HEK293 (cell line): ENCODE measurements around the gene DHRS2.

Source experiments
- CTCF ChIA-PET: fragments of 350-600 bp; formaldehyde crosslinking; extraction: SDS; loops from one replicate; lab custom pipeline; 2021; ENCODE audit warnings: antibody characterized with exemption; lab: Yijun Ruan, JAX
- POLR2A ChIA-PET: fragments of 300-600 bp; formaldehyde crosslinking; extraction: SDS; loops from one replicate; lab custom pipeline; 2020; ENCODE audit warnings: antibody characterized with exemption, inconsistent platforms; lab: Yijun Ruan, JAX
- H3K27ac ChIP-seq: fragments of 200-500 bp; sonication (Bioruptor generic); 2 replicates; pipeline ENCODE4 v1.5.1; 2014; ENCODE audit warnings: low read depth, low read length, control low read depth, inconsistent platforms; ENCODE audit errors: extremely low read depth
- H3K36me3 ChIP-seq, 2 experiments: fragments of 200-500 bp in 1 of 2; sonication (Bioruptor generic) in 1 of 2; 1 replicate in 1 of 2; 2 replicates in 1 of 2; pipeline ENCODE4 v1.5.1; 2014 to 2017; ENCODE audit warnings: inconsistent platforms in 2 of 2, low read length in 2 of 2; ENCODE audit not compliant: control insufficient read depth in 2 of 2, insufficient read depth in 1 of 2
- H3K4me1 ChIP-seq: fragments of 200-500 bp; sonication (Bioruptor generic); 2 replicates; pipeline ENCODE4 v1.5.1; 2014; ENCODE audit warnings: mild to moderate bottlenecking, low read length, inconsistent platforms; ENCODE audit not compliant: control insufficient read depth, insufficient read depth
- H3K4me3 ChIP-seq: 2 replicates; pipeline ENCODE4 v1.5.1; 2011; ENCODE audit warnings: low read depth, mild to moderate bottlenecking, control low read depth, low read length, moderate library complexity
- H3K9me3 ChIP-seq: fragments of 200-500 bp; sonication (Bioruptor generic); 2 replicates; pipeline ENCODE4 v1.5.1; 2014; ENCODE audit warnings: low read depth, low read length, inconsistent platforms; ENCODE audit not compliant: control insufficient read depth, insufficient read depth
- KLF16 ChIP-seq: fragments of 450-650 bp; formaldehyde crosslinking; IDR thresholded peaks from 2 replicates; pipeline ENCODE4 v1.5.1; 2017; ENCODE audit warnings: missing biosample characterization, missing genetic modification characterization
- SP7 ChIP-seq: fragments of 450-650 bp; formaldehyde crosslinking; IDR thresholded peaks from 2 replicates; pipeline ENCODE4 v1.5.1; 2016; ENCODE audit warnings: missing biosample characterization, missing genetic modification characterization
- ZBTB17 ChIP-seq: fragments of 450-650 bp; formaldehyde crosslinking; IDR thresholded peaks from 2 replicates; pipeline ENCODE4 v1.5.1; 2016; ENCODE audit warnings: missing biosample characterization, missing genetic modification characterization
- ZBTB48 ChIP-seq: fragments of 450-650 bp; formaldehyde crosslinking; IDR thresholded peaks from 2 replicates; pipeline ENCODE4 v1.5.1; 2016; ENCODE audit warnings: missing biosample characterization, missing genetic modification characterization
- ZBTB7A ChIP-seq: fragments of 450-650 bp; formaldehyde crosslinking; IDR thresholded peaks from 2 replicates; pipeline ENCODE4 v1.5.1; 2016; ENCODE audit warnings: low read depth, missing biosample characterization, missing genetic modification characterization
- ZFP37 ChIP-seq: fragments of 450-650 bp; formaldehyde crosslinking; IDR thresholded peaks from 2 replicates; pipeline ENCODE4 v1.5.1; 2016; ENCODE audit warnings: missing biosample characterization, missing genetic modification characterization
- ZNF10 ChIP-seq: fragments of 450-650 bp; formaldehyde crosslinking; IDR thresholded peaks from 2 replicates; pipeline ENCODE4 v1.5.1; 2017; ENCODE audit warnings: missing biosample characterization, missing genetic modification characterization
- ZNF112 ChIP-seq: fragments of 450-650 bp; formaldehyde crosslinking; IDR thresholded peaks from 2 replicates; pipeline ENCODE4 v1.5.0; 2017; ENCODE audit warnings: missing biosample characterization, missing genetic modification characterization
- ZNF138 ChIP-seq: fragments of 450-650 bp; formaldehyde crosslinking; IDR thresholded peaks from 2 replicates; pipeline ENCODE4 v1.5.1; 2016; ENCODE audit warnings: missing biosample characterization, missing genetic modification characterization, borderline replicate concordance
- ZNF184 ChIP-seq: fragments of 450-650 bp; IDR thresholded peaks from 2 replicates; pipeline ENCODE4 v1.5.1; 2018; ENCODE audit warnings: missing biosample characterization, mild to moderate bottlenecking, missing genetic modification characterization
- ZNF292 ChIP-seq: fragments of 450-650 bp; formaldehyde crosslinking; IDR thresholded peaks from 2 replicates; pipeline ENCODE4 v1.5.1; 2016; ENCODE audit warnings: low read depth, missing biosample characterization, missing genetic modification characterization, borderline replicate concordance
- ZNF302 ChIP-seq: fragments of 450-650 bp; formaldehyde crosslinking; IDR thresholded peaks from 2 replicates; pipeline ENCODE4 v1.5.1; 2016; ENCODE audit warnings: missing biosample characterization, missing genetic modification characterization, low read depth
- ZNF514 ChIP-seq: fragments of 450-650 bp; formaldehyde crosslinking; IDR thresholded peaks from 2 replicates; pipeline ENCODE4 v1.5.1; 2016; ENCODE audit warnings: missing biosample characterization, missing genetic modification characterization
- ZNF548 ChIP-seq: fragments of 450-650 bp; formaldehyde crosslinking; IDR thresholded peaks from 2 replicates; pipeline ENCODE4 v1.5.1; 2016; ENCODE audit warnings: missing biosample characterization, missing genetic modification characterization
- ZNF600 ChIP-seq: fragments of 450-650 bp; formaldehyde crosslinking; IDR thresholded peaks from 2 replicates; pipeline ENCODE4 v1.5.1; 2016; ENCODE audit warnings: missing biosample characterization, missing genetic modification characterization
- ZNF621 ChIP-seq: fragments of 450-650 bp; formaldehyde crosslinking; IDR thresholded peaks from 2 replicates; pipeline ENCODE4 v1.5.1; 2017; ENCODE audit warnings: missing biosample characterization, missing genetic modification characterization
- ZNF624 ChIP-seq: fragments of 450-650 bp; formaldehyde crosslinking; IDR thresholded peaks from 2 replicates; pipeline ENCODE4 v1.5.1; 2017; ENCODE audit warnings: missing biosample characterization, missing genetic modification characterization
- ZNF629 ChIP-seq: fragments of 450-650 bp; formaldehyde crosslinking; IDR thresholded peaks from 2 replicates; pipeline ENCODE4 v1.5.1; 2017; ENCODE audit warnings: missing biosample characterization, missing genetic modification characterization
- ZNF658 ChIP-seq: fragments of 450-650 bp; formaldehyde crosslinking; IDR thresholded peaks from 2 replicates; pipeline ENCODE4; 2016; ENCODE audit warnings: missing biosample characterization, missing genetic modification characterization
- ZNF670 ChIP-seq: fragments of 450-650 bp; formaldehyde crosslinking; IDR thresholded peaks from 2 replicates; pipeline ENCODE4 v1.5.1; 2016; ENCODE audit warnings: missing biosample characterization, missing genetic modification characterization, low read depth
- ZSCAN30 ChIP-seq: fragments of 450-650 bp; IDR thresholded peaks from 2 replicates; pipeline ENCODE4 v1.5.1; 2018; ENCODE audit warnings: missing biosample characterization, mild to moderate bottlenecking, missing genetic modification characterization, moderate library complexity
- TF ChIP-seq, protein P1 (sequence below): fragments of 450-650 bp; formaldehyde crosslinking; IDR thresholded peaks from 2 replicates; pipeline ENCODE4 v1.5.1; 2017; ENCODE audit warnings: missing biosample characterization, missing genetic modification characterization
- TF ChIP-seq, protein P2 (sequence below): fragments of 450-650 bp; formaldehyde crosslinking; IDR thresholded peaks from 2 replicates; pipeline ENCODE4 v1.5.1; 2016; ENCODE audit warnings: missing biosample characterization, missing genetic modification characterization, low read depth
- TF ChIP-seq, protein P3 (sequence below): fragments of 450-650 bp; IDR thresholded peaks from 2 replicates; pipeline ENCODE4 v1.5.1; 2018; ENCODE audit warnings: missing biosample characterization, mild to moderate bottlenecking, missing genetic modification characterization

DHRS2 gene

DNA sequence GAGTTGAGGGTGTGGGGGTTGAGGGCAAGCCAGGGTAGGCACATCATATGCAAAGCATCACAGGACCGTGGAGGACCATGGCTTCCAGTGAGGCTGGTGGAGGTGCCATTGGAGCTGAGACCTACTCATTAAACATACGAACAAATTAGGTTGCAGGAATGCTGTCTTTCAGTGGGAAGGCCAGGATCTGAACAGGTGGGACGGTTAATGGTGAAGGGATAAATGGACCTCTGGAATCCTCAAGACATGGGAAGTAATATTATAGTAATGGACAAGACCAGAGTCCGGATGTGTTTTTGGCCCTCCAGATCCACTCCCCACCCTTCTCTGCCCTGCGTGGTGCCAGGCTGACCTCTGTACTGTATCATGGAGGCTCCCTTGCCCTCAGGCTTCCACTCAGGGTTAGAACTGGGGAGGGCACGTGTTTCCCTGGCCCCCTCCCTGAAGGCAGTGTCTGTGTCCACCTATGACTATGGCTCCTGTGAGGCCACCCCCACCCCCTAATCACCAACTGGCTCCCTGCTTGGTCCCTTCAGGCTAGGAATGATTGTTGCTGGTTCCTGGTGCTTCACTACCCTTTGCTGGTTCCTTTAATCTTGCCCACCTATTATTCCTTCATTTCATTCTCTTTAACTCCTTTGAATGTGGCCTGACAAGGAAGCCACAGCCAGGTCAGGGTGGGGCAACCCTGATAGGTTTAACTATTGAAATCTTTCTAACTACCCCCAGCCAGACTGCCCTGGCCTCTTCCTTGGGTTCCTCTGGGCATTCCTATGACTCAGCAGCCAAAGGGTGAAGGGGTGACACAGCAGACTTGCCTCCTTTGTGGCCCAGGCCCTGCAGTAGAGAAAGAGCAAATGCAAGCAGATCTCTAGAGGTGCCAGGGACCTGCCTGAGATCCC is 10.7 kb downstream of the DHRS2 start:
- peaks cover 4% of the 10 kb centered on the region; the same call in 1 of the 2 replicates for H3K4me1 ChIP-seq
- TF ChIP-seq, protein P1, sequence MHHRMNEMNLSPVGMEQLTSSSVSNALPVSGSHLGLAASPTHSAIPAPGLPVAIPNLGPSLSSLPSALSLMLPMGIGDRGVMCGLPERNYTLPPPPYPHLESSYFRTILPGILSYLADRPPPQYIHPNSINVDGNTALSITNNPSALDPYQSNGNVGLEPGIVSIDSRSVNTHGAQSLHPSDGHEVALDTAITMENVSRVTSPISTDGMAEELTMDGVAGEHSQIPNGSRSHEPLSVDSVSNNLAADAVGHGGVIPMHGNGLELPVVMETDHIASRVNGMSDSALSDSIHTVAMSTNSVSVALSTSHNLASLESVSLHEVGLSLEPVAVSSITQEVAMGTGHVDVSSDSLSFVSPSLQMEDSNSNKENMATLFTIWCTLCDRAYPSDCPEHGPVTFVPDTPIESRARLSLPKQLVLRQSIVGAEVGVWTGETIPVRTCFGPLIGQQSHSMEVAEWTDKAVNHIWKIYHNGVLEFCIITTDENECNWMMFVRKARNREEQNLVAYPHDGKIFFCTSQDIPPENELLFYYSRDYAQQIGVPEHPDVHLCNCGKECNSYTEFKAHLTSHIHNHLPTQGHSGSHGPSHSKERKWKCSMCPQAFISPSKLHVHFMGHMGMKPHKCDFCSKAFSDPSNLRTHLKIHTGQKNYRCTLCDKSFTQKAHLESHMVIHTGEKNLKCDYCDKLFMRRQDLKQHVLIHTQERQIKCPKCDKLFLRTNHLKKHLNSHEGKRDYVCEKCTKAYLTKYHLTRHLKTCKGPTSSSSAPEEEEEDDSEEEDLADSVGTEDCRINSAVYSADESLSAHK, result no peak
- TF ChIP-seq ZNF548, result no peak
- no peak for TF ChIP-seq ZNF624 (tag by site-specific recombination)
- TF ChIP-seq ZNF138 (tag by site-specific recombination), result no peak
- no peak for TF ChIP-seq SP7
- TF ChIP-seq ZNF112, result no peak
- no peak for TF ChIP-seq ZBTB7A (tag by site-specific recombination)
- no peak for TF ChIP-seq ZNF629
- no peak for TF ChIP-seq ZNF658 (tag by site-specific recombination)
- no peak for TF ChIP-seq ZNF670
- TF ChIP-seq, protein P2, sequence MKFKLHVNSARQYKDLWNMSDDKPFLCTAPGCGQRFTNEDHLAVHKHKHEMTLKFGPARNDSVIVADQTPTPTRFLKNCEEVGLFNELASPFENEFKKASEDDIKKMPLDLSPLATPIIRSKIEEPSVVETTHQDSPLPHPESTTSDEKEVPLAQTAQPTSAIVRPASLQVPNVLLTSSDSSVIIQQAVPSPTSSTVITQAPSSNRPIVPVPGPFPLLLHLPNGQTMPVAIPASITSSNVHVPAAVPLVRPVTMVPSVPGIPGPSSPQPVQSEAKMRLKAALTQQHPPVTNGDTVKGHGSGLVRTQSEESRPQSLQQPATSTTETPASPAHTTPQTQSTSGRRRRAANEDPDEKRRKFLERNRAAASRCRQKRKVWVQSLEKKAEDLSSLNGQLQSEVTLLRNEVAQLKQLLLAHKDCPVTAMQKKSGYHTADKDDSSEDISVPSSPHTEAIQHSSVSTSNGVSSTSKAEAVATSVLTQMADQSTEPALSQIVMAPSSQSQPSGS (tag by site-specific recombination), result no peak
- TF ChIP-seq ZNF10 (tag by site-specific recombination), result no peak
- no peak for TF ChIP-seq ZNF600 (tag by site-specific recombination)
- TF ChIP-seq ZNF184 (tag by site-specific recombination), result no peak
- no peak for TF ChIP-seq ZNF514
- TF ChIP-seq ZBTB17 (tag by site-specific recombination), result no peak
- no peak overlapping the region for H3K4me3 ChIP-seq
- CTCF ChIA-PET, result interaction anchor here (0.8 kb wide), 1 partner anchor 15 kb away, joined by 8 read pairs; no protein-coding TSS in a partner anchor
- H3K36me3 ChIP-seq, result no peaks in the 10 kb centered on the region
- POLR2A ChIA-PET, result no interaction called here
- H3K27ac ChIP-seq, result no peak overlapping the region
- no peaks in the 10 kb centered on the region for H3K9me3 ChIP-seq

DNA sequence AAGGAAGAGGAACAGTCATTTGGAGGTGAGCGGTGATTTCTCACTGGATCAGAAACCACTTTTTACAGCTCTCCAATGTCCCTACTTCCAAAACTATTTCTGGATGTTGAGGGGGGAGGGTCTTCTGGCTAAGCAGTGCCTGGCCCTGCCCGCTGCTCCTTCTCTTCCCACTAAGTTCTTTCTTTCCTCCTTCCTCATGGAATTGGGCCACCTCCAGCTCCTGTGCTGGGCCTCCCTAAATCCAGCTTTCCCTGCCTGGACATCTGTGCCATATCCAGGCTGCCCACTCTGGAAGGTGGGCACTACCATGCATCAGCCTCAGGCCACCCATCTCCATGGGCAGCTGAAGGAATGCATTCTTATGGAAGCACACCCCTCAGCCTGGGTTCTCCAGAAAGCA is 11.5 kb downstream of the DHRS2 start:
- TF ChIP-seq ZNF292 (tag by site-specific recombination), result no peak
- no peak for TF ChIP-seq ZNF302 (tag by site-specific recombination)
- TF ChIP-seq ZBTB48, result no peak
- TF ChIP-seq, protein P3, sequence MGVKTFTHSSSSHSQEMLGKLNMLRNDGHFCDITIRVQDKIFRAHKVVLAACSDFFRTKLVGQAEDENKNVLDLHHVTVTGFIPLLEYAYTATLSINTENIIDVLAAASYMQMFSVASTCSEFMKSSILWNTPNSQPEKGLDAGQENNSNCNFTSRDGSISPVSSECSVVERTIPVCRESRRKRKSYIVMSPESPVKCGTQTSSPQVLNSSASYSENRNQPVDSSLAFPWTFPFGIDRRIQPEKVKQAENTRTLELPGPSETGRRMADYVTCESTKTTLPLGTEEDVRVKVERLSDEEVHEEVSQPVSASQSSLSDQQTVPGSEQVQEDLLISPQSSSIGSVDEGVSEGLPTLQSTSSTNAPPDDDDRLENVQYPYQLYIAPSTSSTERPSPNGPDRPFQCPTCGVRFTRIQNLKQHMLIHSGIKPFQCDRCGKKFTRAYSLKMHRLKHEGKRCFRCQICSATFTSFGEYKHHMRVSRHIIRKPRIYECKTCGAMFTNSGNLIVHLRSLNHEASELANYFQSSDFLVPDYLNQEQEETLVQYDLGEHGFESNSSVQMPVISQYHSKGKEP (tag by site-specific recombination), result no peak
- no peak for TF ChIP-seq ZNF621 (tag by site-specific recombination)
- no peak for TF ChIP-seq ZSCAN30 (tag by site-specific recombination)
- no peak for TF ChIP-seq ZNF624 (tag by site-specific recombination)
- no peak for TF ChIP-seq ZNF514
- no peak for TF ChIP-seq KLF16
- no peak for TF ChIP-seq ZFP37 (tag by site-specific recombination)
- POLR2A ChIA-PET, result no interaction called here

More for the DNA sequence above, 11.5 kb downstream of the DHRS2 start:
- Histone ChIP-seq H3K36me3 (no peaks in the 10 kb centered on the region), H3K27ac (no peak overlapping the region), H3K9me3 (no peaks in the 10 kb centered on the region), H3K4me3 (no peak overlapping the region), H3K4me1 (no peaks in the 10 kb centered on the region)
- CTCF ChIA-PET, result no interaction called here
